Measurements from ENCODE around the gene PPP1CB. TPM values are rescaled to one million over a fixed set of nuclear protein-coding genes. Genes with fewer than 3 reads are reported as not detected.

The PPP1CB gene
- total RNA-seq, 4 donors from 2014 or later = 132 to 245 (median 192) TPM

DNA sequence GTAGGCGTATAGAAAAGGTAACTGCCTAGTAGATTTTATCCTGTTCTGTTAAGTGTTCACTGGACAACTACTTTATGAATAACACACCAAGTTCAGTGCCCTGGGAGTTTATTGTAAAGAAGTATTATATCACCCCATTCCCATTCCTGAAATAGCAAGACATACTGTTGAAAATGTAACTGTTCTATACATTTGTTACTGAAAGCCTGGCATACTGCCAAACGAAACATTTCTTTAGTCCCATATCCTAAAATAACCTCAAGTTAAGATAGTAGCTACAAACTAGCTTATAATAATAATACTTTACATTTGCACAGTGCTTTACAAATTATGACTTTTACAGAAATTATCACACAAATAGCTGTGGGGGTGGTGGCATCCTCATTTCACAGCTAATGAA, 84.2 kb downstream of the PPP1CB start:
- no peaks in the 10 kb centered on the region for H3K27me3 ChIP-seq
- no peak overlapping the region for H3K4me3 ChIP-seq
- H3K36me3 ChIP-seq = no peaks in the 10 kb centered on the region
- no peak overlapping the region for H3K27ac ChIP-seq
- intact Hi-C loops (cut with DNase I; ENCODE audit: low total_unique reads) (no loop called here), in situ Hi-C loops (cut with MboI; ENCODE audit: low pct_ligation_motif_present in 1 of 4, low pct_unique_long_range_greater_than_20kb in 1 of 4, low sequenced_read_pairs in 3 of 4) (loop anchor here in 2 of 4 donors (25.0 kb wide), 2 partner anchors 352 to 377 kb away; no protein-coding TSS in a partner anchor)
- H3K4me1 ChIP-seq = no peaks in the 10 kb centered on the region
- no peaks in the 10 kb centered on the region for H3K9me3 ChIP-seq
- no peak for TF ChIP-seq POLR2A (IDR thresholded peaks at IDR 0.05)
- TF ChIP-seq EP300 (IDR thresholded peaks at IDR 0.05; ENCODE audit: low read depth) = no peak
- TF ChIP-seq POLR2AphosphoS5 (IDR thresholded peaks at IDR 0.05) = no peak
- TF ChIP-seq, protein P1, sequence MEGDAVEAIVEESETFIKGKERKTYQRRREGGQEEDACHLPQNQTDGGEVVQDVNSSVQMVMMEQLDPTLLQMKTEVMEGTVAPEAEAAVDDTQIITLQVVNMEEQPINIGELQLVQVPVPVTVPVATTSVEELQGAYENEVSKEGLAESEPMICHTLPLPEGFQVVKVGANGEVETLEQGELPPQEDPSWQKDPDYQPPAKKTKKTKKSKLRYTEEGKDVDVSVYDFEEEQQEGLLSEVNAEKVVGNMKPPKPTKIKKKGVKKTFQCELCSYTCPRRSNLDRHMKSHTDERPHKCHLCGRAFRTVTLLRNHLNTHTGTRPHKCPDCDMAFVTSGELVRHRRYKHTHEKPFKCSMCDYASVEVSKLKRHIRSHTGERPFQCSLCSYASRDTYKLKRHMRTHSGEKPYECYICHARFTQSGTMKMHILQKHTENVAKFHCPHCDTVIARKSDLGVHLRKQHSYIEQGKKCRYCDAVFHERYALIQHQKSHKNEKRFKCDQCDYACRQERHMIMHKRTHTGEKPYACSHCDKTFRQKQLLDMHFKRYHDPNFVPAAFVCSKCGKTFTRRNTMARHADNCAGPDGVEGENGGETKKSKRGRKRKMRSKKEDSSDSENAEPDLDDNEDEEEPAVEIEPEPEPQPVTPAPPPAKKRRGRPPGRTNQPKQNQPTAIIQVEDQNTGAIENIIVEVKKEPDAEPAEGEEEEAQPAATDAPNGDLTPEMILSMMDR (IDR thresholded peaks at IDR 0.05) = no peak
- WGBS, 2 donors (ENCODE audit: low coverage in 1 of 2) = 65 to 68% methylated on average over 2 of the region's 2 CpGs
- DNase-seq = no peak

GRCh38 chr2:28838971-28839370, 87.3 kb downstream of the PPP1CB start:
- H3K27me3 ChIP-seq = no peaks in the 10 kb centered on the region
- H3K4me1 ChIP-seq = no peaks in the 10 kb centered on the region
- H3K9me3 ChIP-seq = no peaks in the 10 kb centered on the region
- 96 to 100% methylated on average over 2 of the region's 2 CpGs for WGBS, 2 donors (ENCODE audit: low coverage in 1 of 2)
- H3K27ac ChIP-seq = no peak overlapping the region
- no peak overlapping the region for H3K4me3 ChIP-seq
- H3K36me3 ChIP-seq = no peaks in the 10 kb centered on the region
- intact Hi-C loops (cut with DNase I; ENCODE audit: low total_unique reads) (no loop called here), in situ Hi-C loops (cut with MboI; ENCODE audit: low pct_ligation_motif_present in 1 of 4, low pct_unique_long_range_greater_than_20kb in 1 of 4, low sequenced_read_pairs in 3 of 4) (loop anchor here in 2 of 4 donors (25.0 kb wide), 2 partner anchors 348 to 373 kb away; no protein-coding TSS in a partner anchor)
- DNase-seq = no peak
- TF ChIP-seq EP300 (IDR thresholded peaks at IDR 0.05; ENCODE audit: low read depth) = no peak
- no peak for TF ChIP-seq POLR2AphosphoS5 (IDR thresholded peaks at IDR 0.05)
- TF ChIP-seq, protein P1 (IDR thresholded peaks at IDR 0.05) = no peak
- TF ChIP-seq POLR2A (IDR thresholded peaks at IDR 0.05) = no peak

- DNase-seq = no peak
- in situ Hi-C loops (cut with MboI; ENCODE audit: low pct_ligation_motif_present in 1 of 4, low pct_unique_long_range_greater_than_20kb in 1 of 4, low sequenced_read_pairs in 3 of 4) (loop anchor here in 2 of 4 donors (25.0 kb wide), 2 partner anchors 345 to 370 kb away; no protein-coding TSS in a partner anchor), intact Hi-C loops (cut with DNase I; ENCODE audit: low total_unique reads) (no loop called here)
- TF ChIP-seq EP300 (IDR thresholded peaks at IDR 0.05; ENCODE audit: low read depth) = no peak
- TF ChIP-seq POLR2A (IDR thresholded peaks at IDR 0.05) = no peak
- TF ChIP-seq POLR2AphosphoS5 (IDR thresholded peaks at IDR 0.05) = no peak
- TF ChIP-seq, protein P1 (IDR thresholded peaks at IDR 0.05) = no peak
- H3K27ac ChIP-seq = no peak overlapping the region
- WGBS, 2 donors (ENCODE audit: low coverage in 1 of 2) = 61 to 83% methylated on average over 2 to 3 of the region's 3 CpGs
- H3K27me3 ChIP-seq = no peaks in the 10 kb centered on the region
- H3K9me3 ChIP-seq = no peaks in the 10 kb centered on the region
- H3K36me3 ChIP-seq = no peaks in the 10 kb centered on the region
- H3K4me3 ChIP-seq = no peak overlapping the region
- no peaks in the 10 kb centered on the region for H3K4me1 ChIP-seq
Observed at GRCh38 chr2:28842042-28842441, 90.4 kb downstream of the PPP1CB start.

Other genes with a start within 250 kb of the PPP1CB start
- 1 to 10 TPM in 2 of 4 donors, under 1 TPM in 1, not detected in 1; 1.00 to 1.8 (median 1.4) TPM for gene SPDYA, start 59.0 kb downstream of the PPP1CB start, total RNA-seq
- 1 to 10 TPM in 3 of 4 donors, not detected in 1; 1.4 to 7.0 (median 6.0) TPM for gene TRMT61B, start 118.5 kb downstream of the PPP1CB start, total RNA-seq
- gene WDR43, start 142.8 kb downstream of the PPP1CB start, total RNA-seq = 100 to 1,000 TPM in 1 of 4 donors, 10 to 100 TPM in 3; 15.8 to 399 (median 46.0) TPM
- 1 to 10 TPM in 2 of 4 donors, under 1 TPM in 1, not detected in 1; 0.79 to 7.1 (median 3.1) TPM for gene TOGARAM2, start 229.5 kb downstream of the PPP1CB start, total RNA-seq

All from transverse colon (tissue), 4 donors.